WERI-Rb-1 (cell line): ENCODE results near the gene RPL27.

Experiments used
- DNase-seq: peaks from one replicate; pipeline ENCODE4 v3.0.0-alpha.2; 2020
- H3K27ac ChIP-seq: fragments of 250-450 bp; sonication (Bioruptor Pico); 2 replicates; pipeline ENCODE4 v1.5.1; 2020; ENCODE audit warnings: mild to moderate bottlenecking, moderate library complexity
- H3K27me3 ChIP-seq: fragments of 250-450 bp; sonication (Bioruptor Pico); 2 replicates; pipeline ENCODE4 v1.5.1; 2021; ENCODE audit warnings: mild to moderate bottlenecking, low read depth, moderate library complexity; ENCODE audit not compliant: insufficient read depth, severe bottlenecking
- H3K36me3 ChIP-seq: fragments of 250-450 bp; sonication (Bioruptor Pico); 2 replicates; pipeline ENCODE4 v1.5.1; 2020; ENCODE audit warnings: mild to moderate bottlenecking, moderate library complexity
- H3K4me3 ChIP-seq: 2 replicates; pipeline ENCODE4 v1.5.1; 2011; ENCODE audit warnings: low read depth, mild to moderate bottlenecking, control low read depth, low read length
- H3K9me3 ChIP-seq: fragments of 250-450 bp; sonication (Bioruptor Pico); 2 replicates; pipeline ENCODE4 v1.5.1; 2021; ENCODE audit warnings: mild to moderate bottlenecking, moderate library complexity; ENCODE audit not compliant: severe bottlenecking
- CTCF ChIP-seq: IDR thresholded peaks from 2 replicates; pipeline ENCODE4 v1.5.1; 2011; ENCODE audit warnings: low read depth, mild to moderate bottlenecking, control low read depth, inconsistent platforms, low read length

RPL27 gene

GRCh38 chr17:43039646-43040045, 41.4 kb downstream of the RPL27 start:
- Histone ChIP-seq H3K27me3 (no peaks in the 10 kb centered on the region), H3K9me3 (no peaks in the 10 kb centered on the region), H3K4me3 (no peak overlapping the region), H3K36me3 (peaks cover 12% of the 10 kb centered on the region), H3K27ac (no peak overlapping the region)
- DNase-seq, result no peak
- TF ChIP-seq CTCF, result no peak

- no peak overlapping the region for H3K4me3 ChIP-seq
- H3K27me3 ChIP-seq, result no peaks in the 10 kb centered on the region
- no peaks in the 10 kb centered on the region for H3K9me3 ChIP-seq
- no peak for TF ChIP-seq CTCF
- peaks cover 20% of the 10 kb centered on the region for H3K36me3 ChIP-seq
- peak overlapping the region; percentile 2; the same call in 1 of the 2 replicates for H3K27ac ChIP-seq
- no peak for DNase-seq
Measured at GRCh38 chr17:43040655-43041054, 42.4 kb downstream of the RPL27 start.

- peak overlapping the region; percentile 14 for H3K4me3 ChIP-seq
- peak; percentile 89 for DNase-seq
Measured at GRCh38 chr17:43042025-43042628, 43.9 kb downstream of the RPL27 start.

GRCh38 chr17:43043307-43043706, 45.1 kb downstream of the RPL27 start:
- Histone ChIP-seq H3K27me3 (no peaks in the 10 kb centered on the region), H3K27ac (peak overlapping the region; percentile 79), H3K36me3 (peaks cover 33% of the 10 kb centered on the region), H3K4me3 (no peak overlapping the region), H3K9me3 (no peaks in the 10 kb centered on the region)
- DNase-seq, result no peak
- no peak for TF ChIP-seq CTCF

More at GRCh38 chr17:43042025-43042628, 43.9 kb downstream of the RPL27 start:
- peak; percentile 13; the same call in 1 of the 2 replicates for TF ChIP-seq CTCF
- H3K27me3 ChIP-seq, result no peaks in the 10 kb centered on the region
- no peaks in the 10 kb centered on the region for H3K9me3 ChIP-seq
- peak overlapping the region; percentile 79 for H3K27ac ChIP-seq
- H3K36me3 ChIP-seq, result peaks cover 23% of the 10 kb centered on the region

DNA sequence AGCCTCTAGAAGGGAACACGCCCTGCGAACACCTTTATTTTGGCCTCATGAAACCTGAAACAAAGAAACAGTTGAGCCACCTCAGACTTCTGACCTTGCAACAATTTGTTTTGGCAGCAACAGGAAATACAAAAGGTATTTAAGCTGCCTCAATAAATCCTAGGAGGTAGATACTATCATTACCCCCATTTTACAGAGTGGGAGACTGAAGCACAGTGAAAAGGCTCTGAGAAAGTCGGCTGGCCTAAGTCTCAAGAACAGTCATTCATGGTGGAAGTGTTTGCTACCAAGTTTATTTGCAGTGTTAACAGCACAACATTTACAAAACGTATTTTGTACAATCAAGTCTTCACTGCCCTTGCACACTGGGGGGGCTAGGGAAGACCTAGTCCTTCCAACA, 45.8 kb downstream of the RPL27 start:
- H3K27me3 ChIP-seq, result no peaks in the 10 kb centered on the region
- TF ChIP-seq CTCF, result no peak
- H3K9me3 ChIP-seq, result no peaks in the 10 kb centered on the region
- peak overlapping the region; percentile 79; the same call in 1 of the 2 replicates for H3K27ac ChIP-seq
- peaks cover 38% of the 10 kb centered on the region for H3K36me3 ChIP-seq
- DNase-seq, result no peak
- H3K4me3 ChIP-seq, result no peak overlapping the region

DNA sequence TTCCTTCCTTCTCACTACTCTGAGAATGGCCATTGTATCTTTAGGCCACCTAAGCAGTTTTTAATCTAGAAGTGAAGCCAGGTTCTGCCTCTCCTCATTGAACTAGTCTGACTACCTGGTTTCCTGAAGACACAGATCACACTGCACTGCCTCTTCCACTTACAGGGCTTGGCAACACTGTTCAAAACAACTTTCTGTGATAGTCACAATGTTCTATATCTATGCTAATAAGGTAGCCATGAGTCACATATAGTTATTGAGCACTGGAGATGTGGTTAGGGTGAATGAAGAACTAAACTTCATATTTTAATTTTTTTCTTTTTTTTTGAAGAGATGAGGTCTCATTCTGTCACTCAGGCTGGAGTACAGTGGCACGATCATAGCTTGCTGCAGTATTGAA, 53.8 kb downstream of the RPL27 start:
- no peaks in the 10 kb centered on the region for H3K27me3 ChIP-seq
- H3K4me3 ChIP-seq, result no peak overlapping the region
- no peak overlapping the region for H3K27ac ChIP-seq
- TF ChIP-seq CTCF, result no peak
- no peaks in the 10 kb centered on the region for H3K9me3 ChIP-seq
- peaks cover 94% of the 10 kb centered on the region for H3K36me3 ChIP-seq
- DNase-seq, result no peak
